K562 (cell line): ENCODE data around the gene DNMT1. TPM values are rescaled to one million over a fixed set of nuclear protein-coding genes. Genes with fewer than 3 reads are reported as not detected.

Experiments
- CEBPB ChIP-seq: fragments of 450-650 bp; IDR thresholded peaks from 2 replicates; pipeline ENCODE4 v1.6.1; 2016; ENCODE audit warnings: missing genetic modification characterization, missing compliant biosample characterization
- CREBBP ChIP-seq: IDR thresholded peaks from one replicate; pipeline ENCODE4 v1.6.1; 2012; ENCODE audit warnings: low read depth, mild to moderate bottlenecking, control low read depth, inconsistent platforms, low read length
- CTBP1 ChIP-seq: fragments of 450-650 bp; IDR thresholded peaks from 2 replicates; pipeline ENCODE4 v1.6.1; 2016; ENCODE audit warnings: borderline replicate concordance
- ELF4 ChIP-seq: fragments of 450-650 bp; formaldehyde crosslinking; IDR thresholded peaks from 2 replicates; pipeline ENCODE4 v1.4.0; 2022; ENCODE audit warnings: missing genetic modification characterization
- ERF ChIP-seq: fragments of 450-650 bp; formaldehyde crosslinking; IDR thresholded peaks from 2 replicates; pipeline ENCODE4 v1.4.0; 2020; ENCODE audit warnings: mild to moderate bottlenecking, mixed read lengths
- KDM1A ChIP-seq, 2 experiments: fragments of 450-650 bp; IDR thresholded peaks; 2 replicates each; pipeline ENCODE4 v1.6.1; 2016; ENCODE audit warnings: mild to moderate bottlenecking in 2 of 2
- KLF1 ChIP-seq: fragments of 450-650 bp; IDR thresholded peaks from 2 replicates; pipeline ENCODE4 v1.6.1; 2016; ENCODE audit warnings: missing genetic modification characterization, missing compliant biosample characterization
- POLR3G ChIP-seq: IDR thresholded peaks from 2 replicates; pipeline ENCODE4 v1.6.1; 2011; ENCODE audit not compliant: insufficient read length, insufficient replicate concordance; ENCODE audit errors: extremely low read depth
- PTTG1 ChIP-seq: fragments of 450-650 bp; IDR thresholded peaks from 2 replicates; pipeline ENCODE4 v1.6.1; 2016; ENCODE audit warnings: low read depth, mild to moderate bottlenecking, missing genetic modification characterization, missing compliant biosample characterization
- SAP30 ChIP-seq: fragments of 200-600 bp; sonication (generic); IDR thresholded peaks from 2 replicates; pipeline ENCODE4 v1.6.1; 2012; ENCODE audit warnings: borderline replicate concordance, low read depth, mild to moderate bottlenecking, moderate library complexity, low read length, control low read depth, inconsistent platforms; ENCODE audit not compliant: insufficient read depth, poor library complexity, severe bottlenecking
- SOX6 ChIP-seq: fragments of 450-650 bp; IDR thresholded peaks from 2 replicates; pipeline ENCODE4 v1.6.1; 2014; ENCODE audit warnings: mild to moderate bottlenecking
- polyA plus RNA-seq, 8 experiments: library from polyadenylated mRNA; depleted of rRNA in 4 of 8; stranded (reverse) in 5 of 8; unstranded in 3 of 8; fragments of >200 nt; fragmentation: Nextera tagmentation in 2 of 8; fragmentation: Illumina TruSeq in 1 of 8; extraction: Ambion mirVana in 2 of 8; extraction: Trizol in 1 of 8; gene quantifications; 2 replicates each; pipeline versions ENCODE4 v1.2.1 to v1.2.3, GENCODE V29; 2011 to 2014; ENCODE audit warnings: inconsistent platforms in 1 of 8, missing spikeins in 1 of 8
- total RNA-seq, 7 experiments: library from RNA; depleted of rRNA in 6 of 7; stranded (reverse); fragments of >200 nt in 6 of 7; fragmentation: Illumina TruSeq in 2 of 7; extraction: Trizol in 2 of 7; gene quantifications; 2 replicates each; pipeline versions ENCODE4 v1.2.1 to v1.2.3, GENCODE V29; 2011 to 2021; ENCODE audit warnings: low replicate concordance in 1 of 7
- TF ChIP-seq, protein P1 (sequence below), 2 experiments: fragments of 450-650 bp; IDR thresholded peaks; 2 replicates each; pipeline ENCODE4 v1.6.1; 2016; ENCODE audit warnings: mild to moderate bottlenecking in 2 of 2, borderline replicate concordance in 1 of 2, low read depth in 1 of 2, moderate library complexity in 1 of 2
- TF ChIP-seq, protein P2 (sequence below): conservative IDR thresholded peaks from 2 replicates; pipeline ENCODE4 v1.6.1; 2011; ENCODE audit warnings: low read depth, mild to moderate bottlenecking, low read length; ENCODE audit not compliant: control insufficient read depth
- TF ChIP-seq, protein P3 (sequence below), 2 experiments: fragments of 450-650 bp in 1 of 2; sonication (generic) in 1 of 2; formaldehyde crosslinking; conservative IDR thresholded peaks; 2 replicates each; pipeline versions ENCODE4 v1.4.0 to v1.8.1; 2020 to 2022; ENCODE audit warnings: mild to moderate bottlenecking in 1 of 2, missing genetic modification reagents in 1 of 2

DNMT1 gene
- total and polyA plus RNA-seq, 9 of the 15 experiments (the other 6 are each of a cell fraction or from before 2014, with no cell fraction given), result 80.1 to 271 (median 121) TPM

DNA sequence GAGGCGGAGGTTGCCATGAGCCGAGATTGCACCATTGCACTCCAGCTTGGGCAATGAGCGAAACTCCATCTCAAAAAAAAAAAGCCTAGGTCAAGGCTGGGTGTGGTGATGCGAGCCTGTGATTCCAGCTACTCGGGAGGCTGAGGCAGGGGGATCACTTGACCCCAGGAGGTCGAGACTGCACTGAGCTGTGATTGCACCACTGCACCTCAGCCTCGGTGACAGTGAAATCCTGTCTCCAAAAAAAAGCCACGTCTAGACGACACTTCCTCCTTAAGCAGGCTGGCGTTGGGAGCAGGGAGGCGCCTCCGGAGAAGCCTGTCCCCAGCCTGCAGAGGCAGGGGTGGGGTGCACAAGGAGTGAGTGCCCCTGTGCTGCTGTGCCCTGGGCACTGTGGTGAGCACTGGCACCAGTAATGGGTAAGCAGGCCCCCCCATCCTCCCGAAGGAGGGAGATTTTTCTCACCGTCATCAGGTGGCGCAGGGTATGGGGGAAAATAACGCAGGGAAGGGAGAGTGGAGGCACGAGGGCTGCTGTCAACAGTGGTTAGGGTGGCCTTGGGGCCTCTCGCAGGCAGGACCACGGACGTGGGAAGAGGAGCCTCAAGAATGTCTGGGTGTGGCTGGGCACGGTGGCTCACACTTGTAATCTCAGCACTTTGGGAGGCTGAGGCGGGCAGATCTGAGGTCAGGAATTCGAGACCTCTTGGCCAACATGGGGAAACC is 82.6 kb downstream of the DNMT1 start (continued):
- TF ChIP-seq, protein P1, sequence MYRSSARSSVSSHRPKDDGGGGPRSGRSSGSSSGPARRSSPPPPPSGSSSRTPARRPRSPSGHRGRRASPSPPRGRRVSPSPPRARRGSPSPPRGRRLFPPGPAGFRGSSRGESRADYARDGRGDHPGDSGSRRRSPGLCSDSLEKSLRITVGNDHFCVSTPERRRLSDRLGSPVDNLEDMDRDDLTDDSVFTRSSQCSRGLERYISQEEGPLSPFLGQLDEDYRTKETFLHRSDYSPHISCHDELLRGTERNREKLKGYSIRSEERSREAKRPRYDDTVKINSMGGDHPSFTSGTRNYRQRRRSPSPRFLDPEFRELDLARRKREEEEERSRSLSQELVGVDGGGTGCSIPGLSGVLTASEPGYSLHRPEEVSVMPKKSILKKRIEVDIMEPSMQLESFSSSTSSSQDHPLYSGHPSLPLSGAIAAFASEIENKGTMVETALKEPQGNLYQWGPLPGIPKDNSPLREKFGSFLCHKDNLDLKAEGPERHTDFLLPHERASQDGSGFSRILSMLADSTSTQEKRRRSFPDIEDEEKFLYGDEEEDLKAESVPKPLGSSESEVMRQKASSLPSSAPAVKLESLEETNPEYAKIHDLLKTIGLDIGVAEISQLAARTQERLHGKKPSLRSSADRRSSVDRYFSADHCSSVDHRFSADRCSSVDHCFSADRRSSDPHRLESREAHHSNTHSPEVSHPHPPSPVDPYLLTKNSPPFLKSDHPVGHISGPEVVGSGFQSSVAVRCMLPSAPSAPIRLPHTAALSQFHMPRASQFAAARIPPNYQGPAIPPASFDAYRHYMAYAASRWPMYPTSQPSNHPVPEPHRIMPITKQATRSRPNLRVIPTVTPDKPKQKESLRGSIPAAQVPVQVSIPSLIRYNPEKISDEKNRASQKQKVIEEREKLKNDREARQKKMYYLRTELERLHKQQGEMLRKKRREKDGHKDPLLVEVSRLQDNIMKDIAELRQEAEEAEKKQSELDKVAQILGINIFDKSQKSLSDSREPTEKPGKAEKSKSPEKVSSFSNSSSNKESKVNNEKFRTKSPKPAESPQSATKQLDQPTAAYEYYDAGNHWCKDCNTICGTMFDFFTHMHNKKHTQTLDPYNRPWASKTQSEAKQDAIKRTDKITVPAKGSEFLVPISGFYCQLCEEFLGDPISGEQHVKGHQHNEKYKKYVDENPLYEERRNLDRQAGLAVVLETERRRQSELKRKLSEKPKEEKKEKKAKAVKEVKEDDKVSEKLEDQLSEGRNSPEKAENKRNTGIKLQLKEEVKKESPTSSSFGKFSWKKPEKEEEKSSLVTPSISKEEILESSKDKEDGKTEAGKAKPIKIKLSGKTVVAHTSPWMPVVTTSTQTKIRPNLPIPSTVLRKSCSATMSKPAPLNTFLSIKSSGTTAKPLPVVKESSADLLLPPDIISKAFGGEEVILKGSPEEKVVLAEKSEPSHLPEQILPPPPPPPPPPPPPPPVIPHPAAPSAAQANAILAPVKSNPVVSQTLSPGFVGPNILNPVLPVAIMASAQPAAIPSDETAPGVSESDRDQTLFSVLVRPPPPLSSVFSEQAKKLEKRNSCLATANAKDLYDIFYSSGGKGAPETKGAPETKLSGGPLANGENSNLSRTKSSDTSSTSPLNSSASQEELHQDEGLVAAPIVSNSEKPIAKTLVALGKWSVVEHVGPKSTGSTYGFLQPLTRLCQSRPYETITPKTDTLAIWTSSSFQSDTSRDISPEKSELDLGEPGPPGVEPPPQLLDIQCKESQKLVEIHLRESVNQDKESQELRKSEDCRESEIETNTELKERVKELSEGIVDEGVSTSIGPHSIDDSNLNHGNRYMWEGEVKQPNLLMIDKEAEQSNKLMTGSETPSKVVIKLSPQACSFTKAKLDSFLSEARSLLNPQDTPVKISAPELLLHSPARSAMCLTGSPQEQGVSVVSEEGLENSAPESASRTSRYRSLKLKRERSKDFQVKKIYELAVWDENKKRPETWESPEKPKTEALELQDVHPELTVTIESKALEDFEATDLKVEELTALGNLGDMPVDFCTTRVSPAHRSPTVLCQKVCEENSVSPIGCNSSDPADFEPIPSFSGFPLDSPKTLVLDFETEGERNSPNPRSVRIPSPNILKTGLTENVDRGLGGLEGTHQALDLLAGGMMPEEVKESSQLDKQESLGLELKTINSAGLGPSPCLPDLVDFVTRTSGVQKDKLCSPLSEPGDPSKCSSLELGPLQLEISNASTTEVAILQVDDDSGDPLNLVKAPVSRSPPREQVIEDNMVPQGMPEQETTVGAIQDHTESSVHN (IDR thresholded peaks at IDR 0.05; ENCODE audit: borderline replicate concordance in 1 of 2, low read depth in 1 of 2), result no peak
- no peak for TF ChIP-seq PTTG1
- TF ChIP-seq, protein P2, sequence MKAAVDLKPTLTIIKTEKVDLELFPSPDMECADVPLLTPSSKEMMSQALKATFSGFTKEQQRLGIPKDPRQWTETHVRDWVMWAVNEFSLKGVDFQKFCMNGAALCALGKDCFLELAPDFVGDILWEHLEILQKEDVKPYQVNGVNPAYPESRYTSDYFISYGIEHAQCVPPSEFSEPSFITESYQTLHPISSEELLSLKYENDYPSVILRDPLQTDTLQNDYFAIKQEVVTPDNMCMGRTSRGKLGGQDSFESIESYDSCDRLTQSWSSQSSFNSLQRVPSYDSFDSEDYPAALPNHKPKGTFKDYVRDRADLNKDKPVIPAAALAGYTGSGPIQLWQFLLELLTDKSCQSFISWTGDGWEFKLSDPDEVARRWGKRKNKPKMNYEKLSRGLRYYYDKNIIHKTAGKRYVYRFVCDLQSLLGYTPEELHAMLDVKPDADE, result no peak
- TF ChIP-seq ELF4 (CRISPR knock-in tag), result 0 out of 2 replicates have a peak, but pooled peaks have one; percentile 5
- no peak for TF ChIP-seq SOX6
- TF ChIP-seq ERF (CRISPR knock-in tag), result peak; percentile 35; the same call in 1 of the 2 replicates
- no peak for TF ChIP-seq CREBBP
- TF ChIP-seq CEBPB (tag), result peak; percentile 73
- no peak for TF ChIP-seq POLR3G
- no peak for TF ChIP-seq CTBP1
- TF ChIP-seq, protein P3, sequence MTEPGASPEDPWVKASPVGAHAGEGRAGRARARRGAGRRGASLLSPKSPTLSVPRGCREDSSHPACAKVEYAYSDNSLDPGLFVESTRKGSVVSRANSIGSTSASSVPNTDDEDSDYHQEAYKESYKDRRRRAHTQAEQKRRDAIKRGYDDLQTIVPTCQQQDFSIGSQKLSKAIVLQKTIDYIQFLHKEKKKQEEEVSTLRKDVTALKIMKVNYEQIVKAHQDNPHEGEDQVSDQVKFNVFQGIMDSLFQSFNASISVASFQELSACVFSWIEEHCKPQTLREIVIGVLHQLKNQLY (CRISPR knock-in tag; conservative IDR thresholded peaks at IDR 0.05), result no peak
- TF ChIP-seq SAP30, result no peak
- no peak; a peak in 1 of 4 replicates for TF ChIP-seq KDM1A (IDR thresholded peaks at IDR 0.05)
- TF ChIP-seq KLF1 (tag), result no peak
